Astrocyte (in vitro differentiated cells and primary cell): Measurements from ENCODE around the gene PTPN14.

Source experiments
- CTCF ChIP-seq: IDR thresholded peaks from 2 replicates; pipeline ENCODE4 v1.5.1; 2011; ENCODE audit warnings: low read depth, mild to moderate bottlenecking, inconsistent platforms, low read length, moderate library complexity; ENCODE audit not compliant: insufficient read depth
- EZH2 ChIP-seq: IDR thresholded peaks from 2 replicates; pipeline ENCODE4 v1.6.1; 2012; ENCODE audit warnings: mild to moderate bottlenecking, low read length, inconsistent platforms; ENCODE audit not compliant: insufficient read depth

DNA sequence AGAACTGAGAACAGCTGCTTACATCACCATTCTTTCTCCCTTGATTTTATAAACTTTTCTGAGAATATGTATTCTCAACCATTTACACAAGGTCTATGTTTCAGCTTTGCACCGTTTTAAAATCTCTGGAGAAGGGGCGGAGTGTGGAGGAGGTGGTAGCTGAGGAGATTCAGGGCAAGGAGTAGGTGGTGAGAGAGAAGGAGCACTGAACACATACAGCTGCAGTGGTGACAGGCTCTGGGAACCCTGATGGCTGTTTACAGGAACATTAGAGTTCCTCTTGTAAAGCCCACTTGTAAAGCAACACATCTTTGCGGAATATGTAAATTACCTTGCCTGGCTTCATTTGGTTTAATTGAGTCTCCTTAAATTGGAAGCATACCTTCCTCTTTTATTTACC, 180.8 kb downstream of the PTPN14 start:
- no peak for TF ChIP-seq CTCF
- TF ChIP-seq EZH2, result no peak
